ENCODE data around the gene RUBCN.
"Not testable (repeated sequence)": the region's sequence is repeated elsewhere in the genome, so short reads cannot be mapped to it uniquely, and the experiment has no call there.

The RUBCN gene

DNA sequence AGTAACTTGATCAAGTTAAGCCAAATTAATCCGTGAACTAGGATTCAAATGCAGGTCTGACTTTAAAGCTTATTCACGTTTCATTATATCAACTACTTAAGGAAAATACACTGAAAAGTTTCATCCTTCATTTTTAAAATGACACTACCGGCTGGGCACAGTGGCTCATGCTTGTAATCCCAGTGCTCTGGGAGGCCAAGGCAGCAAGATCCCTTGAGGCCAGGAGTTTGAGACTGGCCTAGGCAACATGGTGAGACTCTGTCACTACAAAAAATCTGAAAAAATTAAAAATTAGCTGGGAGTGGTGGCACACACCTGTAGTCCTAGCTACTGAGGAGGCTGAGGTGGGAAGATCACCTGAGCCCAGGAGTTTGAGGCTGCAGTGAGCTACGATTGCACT lies 3.7 kb downstream of the RUBCN start:
- no peak for DNase-seq

DNA sequence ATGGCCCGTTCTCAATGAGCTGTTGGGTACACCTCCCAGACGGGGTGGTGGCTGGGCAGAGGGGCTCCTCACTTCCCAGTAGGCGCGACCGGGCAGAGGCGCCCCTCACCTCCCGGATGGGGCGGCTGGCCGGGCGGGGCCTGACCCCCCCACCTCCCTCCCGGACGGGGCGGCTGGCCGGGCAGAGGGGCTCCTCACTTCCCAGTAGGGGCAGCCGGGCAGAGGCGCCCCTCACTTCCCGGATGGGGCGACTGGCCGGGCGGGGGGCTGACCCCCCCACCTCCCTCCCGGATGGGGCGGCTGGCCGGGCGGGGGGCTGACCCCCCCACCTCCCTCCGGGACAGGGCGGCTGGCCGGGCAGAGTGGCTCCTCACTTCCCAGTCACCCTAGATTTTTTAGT lies 5.2 kb downstream of the RUBCN start:
- DNase-seq = not testable (repeated sequence)

DNA sequence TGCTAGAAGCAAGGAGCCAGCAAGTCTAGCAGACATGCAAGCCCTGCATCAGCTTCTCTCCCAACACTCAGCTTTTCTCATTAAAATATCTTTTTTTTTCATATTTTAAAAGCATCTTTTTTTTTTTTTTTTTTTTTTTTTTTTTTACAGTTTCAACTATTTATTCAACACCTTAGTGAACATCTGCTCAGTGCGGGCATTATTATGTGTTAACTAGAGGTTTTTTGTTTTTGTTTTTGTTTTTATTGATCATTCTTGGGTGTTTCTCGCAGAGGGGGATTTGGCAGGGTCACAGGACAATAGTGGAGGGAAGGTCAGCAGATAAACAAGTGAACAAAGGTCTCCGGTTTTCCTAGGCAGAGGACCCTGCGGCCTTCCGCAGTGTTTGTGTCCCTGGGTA lies 5.9 kb downstream of the RUBCN start:
- DNase-seq = not testable (repeated sequence)

DNA sequence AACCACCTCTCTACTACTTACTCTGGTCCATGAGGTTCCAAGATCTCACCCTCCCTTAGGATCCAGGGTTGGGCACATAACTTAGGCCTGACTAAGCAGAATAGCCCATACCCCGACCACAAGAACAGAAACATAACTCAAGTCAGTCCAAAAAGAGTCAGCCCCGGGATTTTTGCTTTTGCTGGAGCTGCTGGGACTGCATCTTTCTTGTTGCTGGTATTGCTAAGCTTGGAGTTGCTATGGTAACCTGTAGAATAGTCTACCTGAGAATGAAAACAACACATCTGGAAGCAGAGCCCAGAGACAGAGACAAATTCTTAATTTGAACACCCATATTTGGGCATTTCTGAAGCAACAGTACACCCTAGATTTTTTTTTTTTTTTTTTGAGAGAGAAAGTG lies 6.5 kb downstream of the RUBCN start:
- DNase-seq = no peak

DNA sequence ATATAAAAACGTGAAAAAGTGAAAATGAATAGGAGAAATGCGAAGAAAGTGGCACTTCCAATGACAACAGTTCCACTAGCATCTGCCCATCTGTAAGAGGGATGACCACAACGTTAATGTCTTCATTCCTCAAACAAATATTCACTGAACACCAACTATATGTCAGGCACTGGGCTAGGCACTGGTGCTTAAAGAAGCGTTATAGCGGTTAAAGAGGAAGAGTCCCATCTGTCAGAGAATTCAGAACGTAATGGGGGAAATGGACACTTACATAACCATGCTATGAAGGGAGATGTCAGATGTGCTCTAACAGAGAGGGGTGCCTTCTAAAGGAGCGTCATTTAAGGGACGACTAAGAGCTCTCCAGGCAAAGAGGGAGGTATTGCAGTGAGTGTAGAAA lies 8.2 kb downstream of the RUBCN start:
- no peak for DNase-seq

DNA sequence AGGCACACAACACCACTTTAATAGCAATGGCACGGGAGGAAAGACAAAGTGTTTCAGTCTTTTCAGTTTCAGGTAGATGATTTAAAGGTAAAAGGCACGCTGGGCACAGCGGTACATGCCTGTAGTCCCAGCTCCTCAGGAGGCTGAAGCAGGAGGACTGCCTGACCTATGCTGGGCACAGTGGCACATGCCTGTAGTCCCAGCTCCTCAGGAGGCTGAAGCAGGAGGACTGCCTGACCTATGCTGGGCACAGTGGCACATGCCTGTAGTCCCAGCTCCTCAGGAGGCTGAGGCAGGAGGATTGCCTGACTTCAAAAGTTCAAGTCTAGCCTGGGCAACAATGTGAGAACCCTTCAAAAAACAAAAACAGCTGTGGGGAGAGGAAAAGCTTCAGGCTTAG lies 8.8 kb downstream of the RUBCN start:
- not testable (repeated sequence) for DNase-seq

DNA sequence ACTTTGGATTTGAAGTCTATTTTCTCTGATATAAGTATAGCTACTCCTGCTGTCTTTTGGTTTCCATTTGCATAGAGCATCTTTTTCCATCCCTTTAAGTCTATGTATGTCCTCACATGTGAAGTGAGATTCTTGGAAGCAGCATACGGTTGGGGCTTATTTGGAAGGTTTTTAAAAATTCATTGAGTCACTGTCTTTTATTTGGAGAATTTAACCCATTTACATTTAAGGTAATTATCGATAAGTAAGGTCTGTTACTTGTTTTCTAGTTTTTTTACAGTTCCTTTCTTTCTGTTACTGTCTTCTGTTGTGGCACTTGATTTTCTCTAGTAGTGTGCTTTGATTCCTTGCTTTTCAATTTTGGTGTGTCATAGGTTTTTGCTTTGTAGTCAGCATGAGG lies 14.0 kb downstream of the RUBCN start:
- DNase-seq = no peak

DNA sequence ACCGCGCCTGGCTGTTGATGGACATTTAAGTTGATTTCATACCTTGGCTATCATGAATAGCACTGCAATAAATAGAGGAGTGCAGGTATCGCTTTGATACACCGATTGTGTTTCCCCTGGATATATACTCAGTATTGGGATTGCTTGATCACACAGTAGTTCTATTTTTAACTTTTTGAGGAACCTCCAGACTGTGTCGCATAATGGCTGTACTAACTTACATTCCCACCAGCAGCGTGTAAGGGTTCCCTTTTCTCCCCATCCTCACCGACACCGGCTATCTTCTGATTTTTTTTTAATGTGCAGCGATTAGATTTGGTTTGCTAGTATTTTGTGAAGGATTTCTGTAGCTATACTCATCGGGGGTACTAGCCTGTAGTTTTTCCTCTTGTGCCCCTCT lies 16.0 kb downstream of the RUBCN start:
- DNase-seq = no peak

DNA sequence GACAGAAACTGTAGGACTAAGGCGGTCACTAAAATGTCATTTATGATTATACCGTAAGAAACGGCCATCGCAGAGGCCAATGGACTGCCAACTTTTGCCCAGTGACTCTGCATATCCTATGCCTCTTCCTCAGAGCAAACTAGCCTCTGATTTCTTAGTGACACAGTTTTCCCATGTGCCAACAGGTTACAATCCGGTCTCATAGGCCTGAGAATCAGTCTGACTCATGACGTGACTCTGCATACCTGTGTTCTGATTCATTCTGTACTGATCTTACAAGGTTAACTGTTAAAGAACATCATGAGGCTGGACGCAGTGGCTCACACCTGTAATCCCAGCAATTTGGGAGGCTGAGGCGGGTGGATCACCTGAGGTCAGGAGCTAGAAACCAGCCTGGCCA lies 17.8 kb downstream of the RUBCN start:
- DNase-seq = no peak

DNA sequence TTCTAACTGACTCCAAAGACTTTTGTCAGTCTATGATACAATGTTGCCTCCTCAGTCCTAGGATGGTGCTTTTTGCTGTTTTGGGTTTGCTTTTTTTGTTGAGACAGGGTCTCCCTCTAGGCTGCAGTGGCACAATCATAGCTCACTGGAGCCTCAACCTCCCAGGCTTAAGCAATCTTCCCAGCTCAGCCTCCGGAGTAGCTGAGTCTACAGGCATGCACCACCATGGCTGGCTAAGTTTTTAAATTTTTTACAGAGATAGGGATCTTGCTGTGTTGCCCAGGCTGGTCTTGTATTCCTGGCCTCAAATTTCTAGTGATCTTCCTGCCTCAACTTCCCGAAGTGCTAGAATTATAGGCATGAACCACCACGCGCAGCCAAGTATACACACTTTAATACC lies 22.5 kb downstream of the RUBCN start:
- DNase-seq = no peak

DNA sequence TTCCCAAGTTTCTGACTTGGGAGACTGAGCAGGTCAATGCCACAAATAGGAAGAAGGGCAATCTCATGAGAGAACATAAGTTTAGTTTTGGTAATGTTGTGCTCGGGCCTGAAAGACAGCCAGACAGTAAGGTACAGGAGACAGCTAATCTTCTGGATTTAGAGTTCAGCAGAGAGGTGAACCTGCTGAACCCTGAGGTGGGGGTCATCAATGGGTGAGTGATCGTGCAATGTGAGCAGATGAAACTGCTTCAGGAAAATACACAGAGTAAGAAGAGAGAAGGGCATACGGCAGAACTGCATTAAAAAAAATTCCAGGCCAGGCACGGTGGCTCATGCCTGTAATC lies 23.3 kb downstream of the RUBCN start:
- no peak for DNase-seq

DNA sequence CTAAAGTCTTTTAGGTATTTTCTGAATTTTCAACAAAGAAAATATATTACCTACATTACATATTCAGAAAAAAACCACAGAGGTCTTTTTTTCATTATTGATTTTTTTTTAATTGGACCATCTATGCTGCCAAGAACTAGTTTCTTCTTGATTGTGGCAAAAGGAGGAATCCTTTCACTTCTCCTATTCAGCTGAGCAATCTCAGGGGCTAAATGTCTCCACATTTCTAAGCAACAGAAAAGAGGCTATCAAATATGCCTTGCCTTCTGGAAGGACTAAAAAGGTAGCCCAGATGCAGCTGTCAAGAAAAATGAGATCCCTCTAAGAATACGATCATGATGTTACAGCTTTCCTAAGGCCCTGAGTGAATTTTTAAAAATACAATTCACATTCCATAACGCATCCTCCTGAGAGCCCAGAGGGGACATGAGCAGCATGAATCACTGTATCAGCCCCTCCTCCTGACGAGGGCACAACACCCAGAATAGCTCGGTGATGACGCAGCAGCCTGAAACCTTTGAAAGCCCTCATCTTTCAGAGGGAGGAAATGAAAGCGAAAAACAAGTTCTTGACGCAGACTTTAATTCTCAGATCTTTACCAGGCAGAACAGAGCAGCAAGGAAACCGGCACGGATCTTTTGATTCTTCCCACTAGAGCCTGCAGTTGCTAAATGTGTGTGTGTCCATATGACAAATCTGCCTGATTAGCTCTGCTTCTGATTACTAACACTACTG lies 24.6 kb downstream of the RUBCN start:
- peak; percentile 73 for DNase-seq

DNA sequence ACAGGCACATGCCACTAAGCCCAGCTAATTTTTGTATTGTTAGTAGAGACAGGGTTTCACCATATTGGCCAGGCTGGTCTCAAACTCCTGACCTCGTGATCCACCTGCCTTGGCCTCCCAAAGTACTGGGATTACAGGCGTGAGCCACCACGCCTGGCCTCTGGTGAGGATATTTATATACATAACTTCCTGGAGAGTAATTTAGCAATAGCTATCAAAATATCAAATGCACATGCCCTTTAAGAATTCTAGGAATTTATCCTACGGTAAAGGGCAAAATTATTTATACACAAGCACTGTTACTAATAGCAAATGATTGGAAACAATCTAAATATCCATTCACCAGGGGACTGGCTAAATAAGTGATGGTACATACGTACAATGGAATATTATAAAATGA lies 25.7 kb downstream of the RUBCN start:
- not testable (repeated sequence) for DNase-seq

DNA sequence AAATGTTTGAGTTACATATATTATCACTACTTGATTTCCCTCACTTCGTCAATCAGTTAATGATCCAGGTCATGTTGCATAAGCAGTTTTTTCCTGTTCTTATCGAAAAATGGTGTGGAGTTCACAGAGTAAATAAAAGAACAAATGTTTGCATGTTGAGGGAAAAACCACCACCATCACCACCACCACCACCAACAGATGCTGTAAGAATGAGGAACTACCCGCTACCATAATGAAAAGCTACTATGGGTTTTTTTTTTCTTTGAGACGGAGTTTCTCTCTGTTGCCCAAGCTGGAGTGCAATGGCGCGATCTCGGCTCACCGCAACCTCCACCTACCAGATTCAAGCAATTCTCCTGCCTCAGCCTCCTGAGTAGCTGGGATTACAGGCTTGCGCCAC lies 27.6 kb downstream of the RUBCN start:
- no peak for DNase-seq

DNA sequence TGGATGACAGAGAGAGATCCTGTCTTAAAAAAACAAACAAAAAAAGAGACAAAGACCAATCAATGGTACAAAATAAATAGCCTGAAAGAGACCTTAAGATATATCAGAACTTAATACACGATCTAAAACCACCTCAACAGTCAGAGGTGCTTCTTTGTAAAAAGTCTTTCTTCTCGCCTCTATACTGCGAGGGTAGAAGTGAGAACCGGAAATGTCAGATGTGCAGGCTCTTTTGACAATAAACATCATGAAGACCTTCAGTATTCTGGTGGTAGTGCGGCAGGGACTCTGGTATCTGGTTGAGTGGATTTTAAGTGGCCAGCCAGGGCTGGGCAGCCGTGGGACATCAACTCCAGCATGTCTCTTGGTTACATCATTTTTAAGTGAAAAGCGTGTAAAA lies 30.0 kb downstream of the RUBCN start:
- DNase-seq = no peak

DNA sequence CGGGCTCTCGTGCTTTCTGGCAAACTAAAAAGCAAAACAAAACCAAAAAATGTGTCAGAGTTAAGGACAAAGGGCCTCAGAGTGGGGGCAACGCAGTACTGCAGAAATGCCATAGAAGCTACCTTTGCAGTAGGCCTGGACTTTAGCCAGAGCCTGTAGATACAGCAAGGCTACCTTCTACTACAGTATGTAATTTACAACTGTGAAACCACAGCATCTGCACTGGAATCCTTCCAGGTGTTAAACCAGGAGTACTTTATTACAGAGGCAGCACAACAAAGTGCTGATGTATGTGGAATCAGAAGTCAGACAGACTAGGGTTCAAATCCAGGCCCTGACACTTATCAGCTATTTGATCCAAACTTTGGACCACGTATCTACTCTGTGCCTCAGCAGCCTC lies 34.9 kb downstream of the RUBCN start:
- no peak for DNase-seq

DNA sequence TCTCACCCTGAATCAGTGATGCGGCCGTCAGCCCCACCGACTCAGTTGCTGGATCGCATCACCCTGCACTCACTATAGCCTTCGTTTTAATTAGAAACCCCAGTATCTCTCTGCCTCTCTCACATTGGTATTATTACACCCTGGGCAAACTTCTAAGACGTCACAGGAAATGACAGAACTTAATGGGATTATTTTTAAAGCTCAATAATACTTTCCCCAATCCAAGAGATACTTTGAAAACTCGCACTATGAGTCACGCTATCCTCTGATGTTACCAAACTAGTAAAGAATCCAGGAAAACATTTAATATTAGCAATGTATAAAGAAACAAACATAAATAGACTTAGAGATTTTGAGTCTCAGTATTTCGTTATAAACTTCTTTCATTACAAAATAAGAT lies 36.6 kb downstream of the RUBCN start:
- no peak for DNase-seq

DNA sequence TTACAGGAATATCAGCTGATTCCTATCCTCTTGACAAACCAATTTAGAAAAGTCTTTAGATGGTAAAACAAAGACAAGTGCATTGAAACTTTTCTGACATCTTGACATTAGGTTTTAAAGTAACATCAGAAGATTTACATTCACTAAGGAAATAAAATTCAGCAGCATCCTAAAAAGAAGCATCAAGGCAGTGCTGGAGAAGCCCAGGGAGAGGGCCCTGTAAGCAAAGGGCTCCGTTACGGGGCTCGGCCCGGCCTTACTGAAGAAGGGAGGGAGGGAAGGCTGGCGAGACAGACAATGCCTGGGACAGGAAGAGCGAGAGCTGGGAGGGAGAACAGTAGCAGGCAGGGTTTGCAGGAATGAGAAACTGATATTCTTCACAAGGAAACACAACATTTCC lies 39.3 kb downstream of the RUBCN start:
- no peak for DNase-seq

DNA sequence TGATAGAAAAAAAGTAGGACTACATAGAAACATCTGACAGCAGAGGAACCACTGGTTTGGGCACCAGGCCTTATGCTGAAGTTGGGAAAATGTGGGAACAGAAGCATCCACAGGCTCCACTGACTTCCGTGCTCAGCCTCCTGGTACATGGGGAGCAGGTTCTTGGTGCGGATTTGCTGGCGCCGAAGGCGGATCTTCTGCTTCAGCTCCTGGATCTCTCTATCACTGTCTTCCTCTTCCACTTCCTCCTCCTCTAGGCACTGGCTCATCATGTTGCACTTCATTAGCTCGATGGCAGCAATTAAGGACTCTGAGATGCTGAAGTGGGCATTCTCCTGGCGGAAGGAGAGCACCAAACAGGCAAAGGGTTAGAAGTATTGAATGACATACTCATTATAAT lies 42.5 kb downstream of the RUBCN start:
- DNase-seq = no peak

DNA sequence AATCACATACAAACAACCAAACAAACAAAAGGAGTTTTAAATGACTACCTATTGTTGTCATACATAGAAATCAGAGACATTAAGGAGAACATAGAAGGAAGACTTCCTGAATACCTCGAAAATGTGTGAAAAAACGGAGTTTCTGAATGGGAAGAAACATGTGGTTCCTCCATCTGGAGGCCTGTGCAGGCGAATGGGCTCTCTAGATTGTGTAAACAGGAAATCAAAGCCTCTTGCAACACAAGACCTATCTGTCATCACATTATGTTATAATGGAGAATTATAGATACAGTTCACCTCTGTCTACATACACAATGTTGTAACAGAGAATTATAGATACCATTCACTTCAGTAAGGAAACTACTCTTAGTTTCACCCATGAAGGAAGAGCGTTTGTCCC lies 44.1 kb downstream of the RUBCN start:
- DNase-seq = no peak

DNA sequence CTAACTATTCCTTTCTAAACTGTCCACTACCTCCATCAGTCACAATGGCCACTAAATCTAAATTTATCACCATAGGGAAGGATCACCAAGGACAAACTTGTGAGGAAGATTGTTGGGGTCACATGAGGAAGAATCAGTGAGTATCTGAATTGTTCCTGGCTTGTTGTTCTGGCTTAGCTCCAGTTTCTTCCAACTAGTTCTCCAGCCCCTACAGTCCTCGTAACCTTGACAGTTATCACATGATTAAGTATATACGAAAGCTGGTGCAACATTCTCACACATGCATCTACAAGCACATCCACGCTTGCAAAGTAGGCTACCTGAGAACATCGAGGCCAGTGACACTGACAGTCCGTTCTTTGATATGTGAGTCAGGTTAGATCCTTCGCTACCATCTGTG lies 46.0 kb downstream of the RUBCN start:
- DNase-seq = no peak

DNA sequence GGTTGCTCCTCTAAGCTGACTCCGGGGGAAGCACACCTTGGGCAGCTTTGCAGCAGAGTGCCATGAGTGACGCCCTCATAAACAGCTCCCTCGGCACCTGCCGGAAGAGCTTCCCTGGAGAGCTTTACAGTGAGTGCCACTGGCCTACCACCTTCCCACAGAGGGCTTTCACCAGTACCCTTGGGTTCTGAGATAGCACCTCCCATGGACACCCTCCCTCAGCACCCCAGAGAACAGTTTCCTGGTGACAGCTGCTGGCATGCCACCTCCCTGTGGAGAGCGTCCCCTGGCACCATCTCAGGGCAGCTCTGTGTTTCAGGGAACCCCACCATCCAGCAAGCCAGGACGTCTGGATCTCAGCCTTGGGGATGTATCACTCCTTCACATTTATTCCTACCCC lies 49.1 kb downstream of the RUBCN start:
- no peak for DNase-seq

DNA sequence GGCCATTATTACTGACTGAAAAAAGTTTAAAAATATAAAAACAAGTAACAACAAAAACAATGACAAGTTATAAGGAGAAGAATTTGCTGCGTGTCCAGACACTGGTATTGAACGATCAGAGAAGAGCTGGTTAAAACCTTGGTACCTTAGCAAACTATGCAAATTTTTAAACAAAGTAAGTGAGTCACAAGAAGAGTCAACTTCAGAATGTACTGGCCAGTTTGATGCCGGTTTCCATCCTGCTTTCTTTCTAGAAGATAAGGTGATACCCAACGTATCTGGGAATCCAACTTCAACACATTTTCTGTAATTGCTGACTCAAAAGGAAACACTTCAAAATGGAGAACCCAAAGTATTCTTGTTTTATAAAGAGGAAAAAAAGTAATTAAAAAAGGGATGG lies 49.8 kb downstream of the RUBCN start:
- no peak for DNase-seq

DNA sequence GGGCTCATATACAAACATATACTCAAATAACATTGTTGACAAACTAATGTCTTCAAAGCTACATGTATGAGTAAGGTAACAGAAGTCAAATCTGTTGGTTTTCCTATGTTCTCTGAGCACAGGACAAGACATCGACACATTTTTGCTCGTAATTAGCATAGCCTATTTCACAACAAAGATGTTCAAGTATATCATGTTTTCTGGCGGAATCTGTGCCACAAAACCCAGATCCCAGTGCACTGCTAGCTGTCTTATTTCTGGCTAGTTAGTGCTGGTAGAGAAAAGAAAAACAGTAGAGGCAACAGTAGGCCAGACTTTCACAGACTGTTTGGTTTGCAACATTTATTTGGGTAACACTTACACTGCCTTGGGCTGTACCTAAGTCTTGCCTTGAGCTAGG lies 51.2 kb downstream of the RUBCN start:
- DNase-seq = no peak

DNA sequence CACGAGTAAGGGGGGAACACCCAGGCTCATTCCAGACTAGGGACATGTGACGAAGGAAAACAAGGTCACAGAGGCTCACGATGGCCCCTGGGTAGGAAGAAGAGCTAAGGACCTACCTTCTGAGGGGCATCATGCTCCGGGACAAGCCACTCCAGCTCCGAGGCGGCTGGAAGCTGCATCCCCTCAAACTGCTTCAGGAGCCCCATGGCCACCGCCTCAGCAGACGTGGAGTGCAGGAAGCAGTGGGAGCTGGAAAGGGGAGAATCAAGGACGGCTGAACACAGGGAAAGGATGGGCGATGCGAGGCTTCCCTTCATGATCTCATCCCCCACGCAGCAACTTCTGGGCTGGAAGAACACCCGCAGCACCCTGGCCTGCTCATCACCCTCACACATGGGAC lies 53.5 kb downstream of the RUBCN start:
- DNase-seq = no peak

DNA sequence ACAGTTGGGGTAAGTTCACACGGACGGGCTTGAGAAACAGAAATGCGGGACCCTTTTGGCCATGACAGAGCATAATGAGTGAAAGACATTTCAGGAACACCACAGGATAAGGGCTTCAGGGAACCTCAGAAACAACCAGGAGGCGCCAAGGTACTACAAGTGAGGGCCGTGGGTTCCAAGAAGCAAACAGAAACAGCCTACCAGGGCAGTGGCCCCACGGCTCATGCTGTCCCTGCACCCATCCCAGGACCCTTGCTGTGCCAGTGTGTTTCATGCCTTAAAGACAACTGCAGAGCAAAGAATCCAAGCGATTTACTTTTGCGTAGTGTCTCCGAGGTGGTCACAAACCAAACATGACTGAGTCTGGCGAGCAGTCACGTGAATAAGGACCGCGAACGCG lies 54.0 kb downstream of the RUBCN start:
- DNase-seq = no peak

All from activated CD4-positive, CD25-positive, alpha-beta regulatory T cell treated with anti-CD3 and anti-CD28 coated beads, Interleukin-2, amount 50 U/mL, for 72 hours (primary cell).